Uterus (tissue), 4 donors: ENCODE data around the gene MIDN. TPM values are rescaled to one million over a fixed set of nuclear protein-coding genes. Genes with fewer than 3 reads are reported as not detected.

ENCODE experiments used
- DNase-seq, 2 donors: peaks; one replicate each; pipeline ENCODE4 v3.0.0-alpha.2; 2019 to 2020
- H3K27ac ChIP-seq, 2 donors: fragments of 200-600 bp; sonication (generic); 1 replicate in 1 of 2; 2 replicates in 1 of 2; pipeline ENCODE4 v1.5.1; 2016 to 2018
- H3K27me3 ChIP-seq, 2 donors: fragments of 200-600 bp; sonication (generic); one replicate each; pipeline ENCODE4 v1.5.1; 2018 to 2019; ENCODE audit warnings: control low read depth in 1 of 2
- H3K36me3 ChIP-seq, 2 donors: fragments of 200-600 bp; sonication (generic); one replicate each; pipeline ENCODE4 v1.5.1; 2019; ENCODE audit warnings: control low read depth in 1 of 2
- H3K4me1 ChIP-seq, 2 donors: fragments of 200-600 bp; sonication (generic); one replicate each; pipeline ENCODE4 v1.5.1; 2018 to 2019; ENCODE audit warnings: control low read depth in 1 of 2
- H3K4me3 ChIP-seq, 2 donors: fragments of 200-600 bp; sonication (generic); 1 replicate in 1 of 2; 2 replicates in 1 of 2; pipeline ENCODE4 v1.5.1; 2018 to 2019; ENCODE audit warnings: mild to moderate bottlenecking in 1 of 2
- H3K9me3 ChIP-seq, 2 donors: fragments of 200-600 bp; sonication (generic); one replicate each; pipeline ENCODE4 v1.5.1; 2019; ENCODE audit warnings: control low read depth in 1 of 2
- POLR2A ChIP-seq, 2 donors: fragments of 450-650 bp; IDR thresholded peaks; one replicate each; pipeline ENCODE4 v1.6.1; 2016; ENCODE audit warnings: antibody characterized with exemption in 2 of 2, mild to moderate bottlenecking in 1 of 2, moderate library complexity in 1 of 2
- intact Hi-C: fragments of 100-400 bp; cut with DNase I; formaldehyde crosslinking; loops from one replicate; pipeline ENCODE4 v1.15.1; 2023; ENCODE audit warnings: low total_unique reads
- total RNA-seq, 4 donors: library from RNA; depleted of rRNA in 3 of 4; stranded (reverse); fragments of >200 nt in 3 of 4; gene quantifications; one replicate each; pipeline versions ENCODE4 v1.1.0 to v1.2.4, GENCODE V29; 2014 to 2023
- TF ChIP-seq, protein P1 (sequence below), 4 experiments: fragments of 200-600 bp in 2 of 4; fragments of 450-650 bp in 2 of 4; sonication (generic) in 2 of 4; IDR thresholded peaks; one replicate each; pipeline ENCODE4 v1.5.1; 2016 to 2019; ENCODE audit warnings: antibody characterized with exemption in 4 of 4, mild to moderate bottlenecking in 2 of 4, moderate library complexity in 1 of 4
- donor health status: DM: yes; HTN: yes; CAD: no.

Gene MIDN
- total RNA-seq, 4 donors from 2014 or later = 0.77 to 108 (median 15.0) TPM

DNA sequence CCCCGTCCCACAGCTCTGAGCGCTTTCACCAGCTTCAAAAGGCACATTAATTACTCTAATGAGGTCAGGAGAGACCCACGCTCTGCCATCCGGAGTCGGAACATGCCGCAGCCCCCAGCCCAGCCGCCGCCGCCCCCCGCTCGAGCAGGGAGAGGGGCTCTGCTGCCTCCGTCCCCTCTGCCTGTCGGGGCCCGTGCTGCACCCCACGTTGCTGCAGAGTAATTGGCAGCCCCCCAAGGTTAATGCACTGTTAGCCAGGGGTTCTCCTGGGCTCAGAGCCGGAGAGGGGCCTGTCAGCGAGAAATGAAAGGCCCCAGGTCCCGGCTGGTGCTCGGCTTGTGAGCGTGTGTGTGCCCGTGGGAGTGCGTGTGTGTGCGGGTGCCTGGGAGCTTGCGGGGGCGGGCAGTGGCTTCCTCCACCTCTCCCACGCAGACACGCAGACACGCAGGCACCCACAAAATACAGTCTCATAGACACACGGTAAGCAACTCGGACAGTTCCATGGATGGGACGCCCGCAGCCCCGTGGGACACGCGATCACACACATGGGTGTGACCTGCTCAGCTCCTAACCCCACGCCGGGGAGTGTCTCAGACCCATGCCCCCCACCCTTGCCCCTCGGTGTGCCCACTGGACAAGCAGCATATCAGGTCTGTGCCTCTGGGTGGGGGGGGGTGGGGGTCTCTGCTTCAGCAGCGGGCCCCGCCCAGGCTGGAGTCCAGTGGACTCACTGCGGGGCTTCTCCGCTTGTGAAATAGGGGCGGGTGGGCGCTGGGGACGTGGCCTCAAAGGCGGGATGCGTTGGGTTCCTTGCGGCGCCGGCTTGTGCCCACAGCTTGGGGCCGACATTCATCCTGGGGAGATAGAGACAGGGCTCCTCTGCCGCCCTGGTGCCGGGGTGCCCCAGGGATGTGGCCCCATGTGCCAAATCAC, 32.5 kb downstream of the MIDN start:
- Histone ChIP-seq H3K27ac (no peak overlapping the region), H3K27me3 (peaks cover 10 to 18% of the 10 kb centered on the region in 2 donors), H3K36me3 (no peaks in the 10 kb centered on the region), H3K9me3 (no peaks in the 10 kb centered on the region), H3K4me3 (no peak overlapping the region), H3K4me1 (peaks cover 0 to 7% of the 10 kb centered on the region in 2 donors)
- intact Hi-C loops = no loop called here
- TF ChIP-seq, protein P1, sequence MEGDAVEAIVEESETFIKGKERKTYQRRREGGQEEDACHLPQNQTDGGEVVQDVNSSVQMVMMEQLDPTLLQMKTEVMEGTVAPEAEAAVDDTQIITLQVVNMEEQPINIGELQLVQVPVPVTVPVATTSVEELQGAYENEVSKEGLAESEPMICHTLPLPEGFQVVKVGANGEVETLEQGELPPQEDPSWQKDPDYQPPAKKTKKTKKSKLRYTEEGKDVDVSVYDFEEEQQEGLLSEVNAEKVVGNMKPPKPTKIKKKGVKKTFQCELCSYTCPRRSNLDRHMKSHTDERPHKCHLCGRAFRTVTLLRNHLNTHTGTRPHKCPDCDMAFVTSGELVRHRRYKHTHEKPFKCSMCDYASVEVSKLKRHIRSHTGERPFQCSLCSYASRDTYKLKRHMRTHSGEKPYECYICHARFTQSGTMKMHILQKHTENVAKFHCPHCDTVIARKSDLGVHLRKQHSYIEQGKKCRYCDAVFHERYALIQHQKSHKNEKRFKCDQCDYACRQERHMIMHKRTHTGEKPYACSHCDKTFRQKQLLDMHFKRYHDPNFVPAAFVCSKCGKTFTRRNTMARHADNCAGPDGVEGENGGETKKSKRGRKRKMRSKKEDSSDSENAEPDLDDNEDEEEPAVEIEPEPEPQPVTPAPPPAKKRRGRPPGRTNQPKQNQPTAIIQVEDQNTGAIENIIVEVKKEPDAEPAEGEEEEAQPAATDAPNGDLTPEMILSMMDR (IDR thresholded peaks at IDR 0.05) = no peak
- no peak for TF ChIP-seq POLR2A (IDR thresholded peaks at IDR 0.05)
- no peak for DNase-seq

DNA sequence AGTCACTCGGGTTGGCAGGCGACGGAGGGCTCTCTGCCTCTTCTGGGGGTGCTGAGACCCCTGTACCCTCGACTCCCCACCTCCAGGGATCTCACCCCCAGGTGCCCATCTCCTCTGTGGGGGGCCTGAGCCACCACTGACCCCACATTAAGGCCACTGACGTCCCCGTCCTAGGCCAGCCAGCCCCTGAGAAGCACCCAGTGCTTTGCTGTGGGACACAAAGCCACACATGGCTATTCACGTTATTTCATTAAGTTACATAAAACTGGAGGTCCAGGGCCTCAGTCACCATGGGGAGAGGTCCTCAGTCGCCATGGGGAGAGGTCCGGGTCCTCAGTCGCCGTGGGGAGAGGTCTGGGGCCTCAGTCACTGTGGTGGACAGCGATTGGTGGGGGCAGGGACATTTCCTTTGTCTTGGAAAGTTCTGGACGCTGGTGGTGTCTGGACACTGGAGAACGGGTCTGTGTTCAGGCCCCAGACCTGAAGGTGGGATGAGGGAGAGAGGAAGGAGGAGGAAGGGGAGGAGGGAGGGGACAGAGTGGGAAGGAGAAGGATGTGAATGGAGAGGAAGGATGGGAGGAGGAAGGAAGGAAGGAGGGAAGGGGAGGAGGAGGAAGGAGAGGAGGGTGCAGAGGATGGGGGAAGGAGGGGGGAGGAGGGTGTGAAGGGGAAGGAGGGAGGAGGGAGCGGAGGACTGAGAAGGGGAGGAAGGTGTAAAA, 33.3 kb downstream of the MIDN start:
- Histone ChIP-seq H3K27ac (no peak overlapping the region), H3K4me3 (no peak overlapping the region), H3K4me1 (peaks cover 0 to 6% of the 10 kb centered on the region in 2 donors), H3K36me3 (no peaks in the 10 kb centered on the region), H3K27me3 (peaks cover 14 to 21% of the 10 kb centered on the region in 2 donors), H3K9me3 (no peaks in the 10 kb centered on the region)
- TF ChIP-seq, protein P1 (IDR thresholded peaks at IDR 0.05) = no peak
- no peak for TF ChIP-seq POLR2A (IDR thresholded peaks at IDR 0.05)
- no peak for DNase-seq
- intact Hi-C loops = no loop called here

DNA sequence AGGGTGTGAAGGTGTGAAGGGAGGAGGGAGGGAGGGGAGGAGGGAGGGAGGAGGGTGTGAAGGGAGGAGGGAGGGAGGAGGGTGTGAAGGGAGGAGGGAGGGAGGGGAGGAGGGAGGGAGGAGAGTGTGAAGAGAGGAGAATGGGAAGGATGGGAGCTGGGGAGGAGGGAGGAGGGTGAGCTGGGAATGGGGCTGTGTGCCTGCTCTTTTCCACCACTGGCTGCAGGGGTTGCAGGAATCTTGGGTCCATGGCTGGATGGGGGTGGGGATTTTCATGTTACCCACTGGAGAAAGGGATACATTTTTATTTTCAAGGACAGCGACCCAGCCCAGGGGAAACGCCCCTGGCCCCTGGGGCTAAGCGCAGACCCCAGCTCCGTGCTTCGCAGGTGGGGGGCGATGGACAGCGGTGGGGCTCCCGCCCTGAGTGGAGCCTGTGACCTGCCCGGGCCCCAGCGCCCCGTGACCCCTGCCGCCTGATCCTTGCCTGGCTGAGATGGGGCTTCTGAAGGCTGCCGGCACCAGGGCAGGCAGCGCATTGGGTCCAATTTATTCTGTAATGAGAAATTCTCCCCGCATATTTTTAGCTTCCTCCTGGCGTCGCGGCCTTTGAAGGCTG, 34.3 kb downstream of the MIDN start:
- DNase-seq = no peak
- Histone ChIP-seq H3K27ac (no peak overlapping the region), H3K36me3 (no peaks in the 10 kb centered on the region), H3K27me3 (peaks cover 22 to 28% of the 10 kb centered on the region in 2 donors), H3K9me3 (no peaks in the 10 kb centered on the region), H3K4me3 (no peak overlapping the region), H3K4me1 (peaks cover 0 to 5% of the 10 kb centered on the region in 2 donors)
- intact Hi-C loops = no loop called here
- TF ChIP-seq POLR2A (IDR thresholded peaks at IDR 0.05) = no peak
- TF ChIP-seq, protein P1 (IDR thresholded peaks at IDR 0.05) = no peak

DNA sequence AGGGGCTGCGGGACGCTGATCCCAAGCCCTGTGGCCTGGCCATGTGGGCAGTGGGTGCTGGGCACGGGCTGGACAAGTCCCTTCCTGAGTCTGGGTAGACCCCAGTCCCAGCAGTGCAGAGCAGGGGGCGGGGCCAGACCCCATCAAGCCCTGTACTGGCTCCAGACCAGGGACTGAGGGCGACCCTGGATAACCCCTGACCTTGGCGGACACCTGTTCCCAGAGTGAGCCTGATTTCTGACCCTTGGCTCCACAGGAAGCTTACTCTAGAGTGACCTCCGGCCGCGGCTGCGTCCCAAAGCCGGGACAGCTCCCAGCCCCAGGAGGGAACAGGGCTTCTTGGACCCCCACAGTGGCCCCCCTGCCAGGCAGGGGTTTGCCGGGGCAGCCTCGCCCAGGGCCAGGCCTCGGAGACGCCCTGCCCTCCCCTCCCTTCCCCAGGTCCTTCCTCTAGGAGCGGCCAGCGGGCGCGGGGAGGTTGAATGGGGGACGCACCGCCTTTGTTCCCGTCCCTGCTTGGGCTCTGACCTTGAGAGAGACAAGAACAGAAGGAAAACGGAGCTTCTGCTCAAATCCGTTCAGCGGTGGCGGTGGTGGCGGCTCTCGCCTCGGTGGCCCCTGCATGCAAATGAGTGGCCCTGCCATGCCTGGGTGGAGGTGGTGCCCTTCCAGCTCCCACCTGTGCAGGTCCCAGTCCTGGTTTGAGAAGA, 35.0 kb downstream of the MIDN start:
- intact Hi-C loops = no loop called here
- Histone ChIP-seq H3K9me3 (no peaks in the 10 kb centered on the region), H3K4me3 (no peak overlapping the region), H3K27me3 (peaks cover 22 to 29% of the 10 kb centered on the region in 2 donors), H3K4me1 (peaks cover 0 to 5% of the 10 kb centered on the region in 2 donors), H3K36me3 (no peaks in the 10 kb centered on the region), H3K27ac (no peak overlapping the region)
- DNase-seq = no peak
- TF ChIP-seq POLR2A (IDR thresholded peaks at IDR 0.05) = no peak
- TF ChIP-seq, protein P1 (IDR thresholded peaks at IDR 0.05) = no peak
